Parathyroid adenoma (tissue), 2 donors: Measurements from ENCODE around the gene EIF1AX.

Experiments
- H2AFZ ChIP-seq: fragments of 300-600 bp; sonication (generic); one replicate; pipeline ENCODE4 v1.7.0; 2017; ENCODE audit warnings: antibody characterized with exemption, mild to moderate bottlenecking
- H3K27ac ChIP-seq: fragments of 300-600 bp; sonication (generic); one replicate; pipeline ENCODE4 v1.7.0; 2017
- H3K27me3 ChIP-seq: fragments of 300-600 bp; sonication (generic); one replicate; pipeline ENCODE4 v1.7.0; 2017; ENCODE audit warnings: low read length; ENCODE audit not compliant: control insufficient read depth, insufficient read depth
- H3K36me3 ChIP-seq: fragments of 300-600 bp; sonication (generic); one replicate; pipeline ENCODE4 v1.7.0; 2017; ENCODE audit warnings: low read length; ENCODE audit not compliant: control insufficient read depth, insufficient read depth
- H3K4me1 ChIP-seq: fragments of 300-600 bp; sonication (generic); one replicate; pipeline ENCODE4 v1.7.0; 2017; ENCODE audit warnings: control low read depth
- H3K4me2 ChIP-seq: fragments of 300-600 bp; sonication (generic); one replicate; pipeline ENCODE4 v1.7.0; 2017; ENCODE audit warnings: low read length
- H3K4me3 ChIP-seq: fragments of 300-600 bp; sonication (generic); one replicate; pipeline ENCODE4 v1.7.0; 2017; ENCODE audit warnings: low read depth, low read length
- H3K79me2 ChIP-seq: fragments of 300-600 bp; sonication (generic); one replicate; pipeline ENCODE4 v1.7.0; 2017; ENCODE audit warnings: control low read depth
- H3K9ac ChIP-seq: fragments of 300-600 bp; sonication (generic); one replicate; pipeline ENCODE4 v1.7.0; 2017; ENCODE audit warnings: mild to moderate bottlenecking
- H3K9me3 ChIP-seq: fragments of 300-600 bp; sonication (generic); one replicate; pipeline ENCODE4 v1.7.0; 2017; ENCODE audit warnings: low read length; ENCODE audit not compliant: control insufficient read depth
- TF ChIP-seq, protein P1 (sequence below): fragments of 300-600 bp; sonication (generic); IDR thresholded peaks from one replicate; pipeline ENCODE4 v1.7.0; 2017; ENCODE audit warnings: antibody characterized with exemption, mild to moderate bottlenecking
- donor health status: primary hyperparathyroidism.

Gene EIF1AX

DNA sequence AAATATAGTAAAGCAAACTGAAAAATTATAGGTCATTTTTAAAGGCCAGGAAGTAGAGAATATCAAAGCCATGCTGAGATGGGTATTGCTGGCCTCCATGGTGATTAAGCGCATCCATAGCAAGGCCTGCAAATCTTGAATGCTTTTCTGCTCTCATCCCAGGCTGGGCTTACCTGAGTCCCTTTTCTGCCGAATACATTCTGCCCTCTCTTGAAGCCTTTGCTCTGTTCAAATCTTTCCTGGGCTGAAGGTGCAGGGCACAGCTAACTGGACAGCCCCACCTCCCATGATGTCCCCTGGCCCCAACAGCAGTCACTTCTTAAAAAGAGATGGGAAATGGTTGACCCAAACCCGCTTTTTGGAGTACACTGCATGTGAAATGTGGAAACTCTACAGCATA, 10.1 kb upstream of the EIF1AX start:
- no peak overlapping the region for H3K9ac ChIP-seq
- no peak overlapping the region for H3K4me2 ChIP-seq
- no peaks in the 10 kb centered on the region for H3K36me3 ChIP-seq
- no peaks in the 10 kb centered on the region for H3K79me2 ChIP-seq
- no peaks in the 10 kb centered on the region for H3K4me1 ChIP-seq
- H3K4me3 ChIP-seq = no peak overlapping the region
- H3K27me3 ChIP-seq = no peaks in the 10 kb centered on the region
- no peak overlapping the region for H3K27ac ChIP-seq
- TF ChIP-seq, protein P1, sequence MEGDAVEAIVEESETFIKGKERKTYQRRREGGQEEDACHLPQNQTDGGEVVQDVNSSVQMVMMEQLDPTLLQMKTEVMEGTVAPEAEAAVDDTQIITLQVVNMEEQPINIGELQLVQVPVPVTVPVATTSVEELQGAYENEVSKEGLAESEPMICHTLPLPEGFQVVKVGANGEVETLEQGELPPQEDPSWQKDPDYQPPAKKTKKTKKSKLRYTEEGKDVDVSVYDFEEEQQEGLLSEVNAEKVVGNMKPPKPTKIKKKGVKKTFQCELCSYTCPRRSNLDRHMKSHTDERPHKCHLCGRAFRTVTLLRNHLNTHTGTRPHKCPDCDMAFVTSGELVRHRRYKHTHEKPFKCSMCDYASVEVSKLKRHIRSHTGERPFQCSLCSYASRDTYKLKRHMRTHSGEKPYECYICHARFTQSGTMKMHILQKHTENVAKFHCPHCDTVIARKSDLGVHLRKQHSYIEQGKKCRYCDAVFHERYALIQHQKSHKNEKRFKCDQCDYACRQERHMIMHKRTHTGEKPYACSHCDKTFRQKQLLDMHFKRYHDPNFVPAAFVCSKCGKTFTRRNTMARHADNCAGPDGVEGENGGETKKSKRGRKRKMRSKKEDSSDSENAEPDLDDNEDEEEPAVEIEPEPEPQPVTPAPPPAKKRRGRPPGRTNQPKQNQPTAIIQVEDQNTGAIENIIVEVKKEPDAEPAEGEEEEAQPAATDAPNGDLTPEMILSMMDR = no peak
- H3K9me3 ChIP-seq = no peaks in the 10 kb centered on the region
- no peak overlapping the region for H2AFZ ChIP-seq

DNA sequence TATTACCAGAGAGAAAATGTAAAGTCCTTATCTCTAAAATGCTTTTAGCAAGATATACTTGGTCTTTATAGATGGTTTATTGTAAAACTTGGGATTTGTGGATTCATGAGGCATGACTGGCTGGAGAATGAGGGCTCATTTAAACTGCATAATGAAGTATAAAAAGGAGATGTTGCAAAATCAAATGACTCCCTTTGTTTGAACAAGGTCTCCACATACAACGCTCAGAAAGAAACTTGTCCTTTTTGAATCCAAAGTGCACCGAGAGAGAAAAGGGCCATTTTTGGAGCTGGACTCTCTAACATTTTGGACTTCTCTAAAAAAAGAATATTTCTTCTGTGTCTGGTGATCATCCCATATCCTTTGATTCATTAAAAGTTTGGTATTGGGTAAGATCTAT, 7.7 kb upstream of the EIF1AX start:
- Histone ChIP-seq H3K36me3 (no peaks in the 10 kb centered on the region), H3K79me2 (no peaks in the 10 kb centered on the region), H3K27ac (no peak overlapping the region), H3K4me2 (no peak overlapping the region), H3K4me3 (no peak overlapping the region), H3K9ac (no peak overlapping the region), H3K27me3 (no peaks in the 10 kb centered on the region), H2AFZ (no peak overlapping the region), H3K9me3 (no peaks in the 10 kb centered on the region), H3K4me1 (no peaks in the 10 kb centered on the region)
- TF ChIP-seq, protein P1 = no peak

- no peaks in the 10 kb centered on the region for H3K4me1 ChIP-seq
Measured at GRCh38 chrX:20147561-20147960, 5.9 kb upstream of the EIF1AX start.

DNA sequence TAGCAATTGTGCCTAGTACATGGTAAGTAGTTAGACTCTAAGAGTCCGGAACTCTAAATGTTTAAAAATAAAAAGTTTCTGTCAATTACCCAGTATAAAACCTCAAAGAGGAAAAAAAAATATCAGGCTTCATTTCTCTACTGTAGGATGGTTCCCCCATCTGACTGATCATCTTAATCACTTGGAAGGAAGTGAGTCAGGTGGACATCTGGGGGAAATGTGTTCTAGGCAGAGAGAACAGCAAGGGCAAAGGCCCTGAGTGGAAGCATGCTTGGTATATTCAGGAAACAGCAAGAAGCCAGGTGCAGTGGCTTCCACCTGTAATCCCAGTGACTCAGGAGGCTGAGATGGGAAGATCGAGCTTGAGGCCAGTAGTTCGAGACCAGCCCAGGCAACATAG, 2.9 kb upstream of the EIF1AX start:
- no peaks in the 10 kb centered on the region for H3K27me3 ChIP-seq
- no peak overlapping the region for H2AFZ ChIP-seq
- no peaks in the 10 kb centered on the region for H3K36me3 ChIP-seq
- H3K79me2 ChIP-seq = no peaks in the 10 kb centered on the region
- no peaks in the 10 kb centered on the region for H3K4me1 ChIP-seq
- no peak overlapping the region for H3K9ac ChIP-seq
- H3K27ac ChIP-seq = no peak overlapping the region
- TF ChIP-seq, protein P1 = no peak
- no peak overlapping the region for H3K4me2 ChIP-seq
- H3K9me3 ChIP-seq = no peaks in the 10 kb centered on the region
- no peak overlapping the region for H3K4me3 ChIP-seq

More at GRCh38 chrX:20147561-20147960, 5.9 kb upstream of the EIF1AX start:
- Histone ChIP-seq H3K4me2 (no peak overlapping the region), H3K9ac (no peak overlapping the region), H3K27ac (no peak overlapping the region), H3K79me2 (no peaks in the 10 kb centered on the region), H2AFZ (no peak overlapping the region), H3K4me3 (no peak overlapping the region), H3K36me3 (no peaks in the 10 kb centered on the region), H3K27me3 (no peaks in the 10 kb centered on the region), H3K9me3 (no peaks in the 10 kb centered on the region)
- TF ChIP-seq, protein P1 = no peak

- no peak overlapping the region for H2AFZ ChIP-seq
- H3K27ac ChIP-seq = no peak overlapping the region
- H3K9ac ChIP-seq = no peak overlapping the region
- TF ChIP-seq, protein P1 = no peak
- H3K9me3 ChIP-seq = no peaks in the 10 kb centered on the region
- no peak overlapping the region for H3K4me2 ChIP-seq
- peaks cover 2% of the 10 kb centered on the region for H3K4me1 ChIP-seq
- no peaks in the 10 kb centered on the region for H3K79me2 ChIP-seq
- no peaks in the 10 kb centered on the region for H3K36me3 ChIP-seq
- no peak overlapping the region for H3K4me3 ChIP-seq
- no peaks in the 10 kb centered on the region for H3K27me3 ChIP-seq
Measured at GRCh38 chrX:20143561-20143960, 1.9 kb upstream of the EIF1AX start.
